HK-2 (cell line): ENCODE data around the gene MMP13.
A peak's percentile ranks its signal among the peaks of the same experiment; 100 is the strongest.
"Not testable (repeated sequence)": the region's sequence is repeated elsewhere in the genome, so short reads cannot be mapped to it uniquely, and the experiment has no call there.

Experiments used
- DNase-seq: peaks from one replicate; pipeline ENCODE4 v3.0.0-alpha.2; 2018; ENCODE audit not compliant: unreplicated experiment

Gene MMP13

GRCh38 chr11:102955624-102956023, at the start of gene MMP13:
TSS of gene MMP13 (minus strand) at chr11:102955732. CDS start at chr11:102955705, 27 bp downstream.
- no peak for DNase-seq

GRCh38 chr11:103004234-103004633, 48.7 kb upstream of the MMP13 start:
- DNase-seq = not testable (repeated sequence)

GRCh38 chr11:102994105-102994504, 38.6 kb upstream of the MMP13 start:
- no peak for DNase-seq

GRCh38 chr11:102991776-102992175, 36.2 kb upstream of the MMP13 start:
- no peak for DNase-seq

GRCh38 chr11:102990145-102990544, 34.6 kb upstream of the MMP13 start:
- DNase-seq = no peak

- no peak for DNase-seq
Observed at GRCh38 chr11:102989379-102990047, 34.0 kb upstream of the MMP13 start.

GRCh38 chr11:102986815-102987214, 31.3 kb upstream of the MMP13 start:
- DNase-seq = peak; percentile 7

GRCh38 chr11:102985850-102986249, 30.3 kb upstream of the MMP13 start:
- no peak for DNase-seq

- no peak for DNase-seq
Observed at GRCh38 chr11:102983486-102983885, 28.0 kb upstream of the MMP13 start.

- DNase-seq = no peak
Observed at GRCh38 chr11:102981324-102981910, 25.9 kb upstream of the MMP13 start.

- no peak for DNase-seq
Observed at GRCh38 chr11:102974552-102975280, 19.2 kb upstream of the MMP13 start.

GRCh38 chr11:102973698-102974097, 18.2 kb upstream of the MMP13 start:
- not testable (repeated sequence) for DNase-seq

- DNase-seq = no peak
Observed at GRCh38 chr11:102972853-102973252, 17.3 kb upstream of the MMP13 start.

- no peak for DNase-seq
Observed at GRCh38 chr11:102971766-102972165, 16.2 kb upstream of the MMP13 start.

GRCh38 chr11:102967497-102967896, 12.0 kb upstream of the MMP13 start:
- no peak for DNase-seq

- DNase-seq = no peak
Observed at GRCh38 chr11:102966011-102966410, 10.5 kb upstream of the MMP13 start.

GRCh38 chr11:102964867-102965266, 9.3 kb upstream of the MMP13 start:
- DNase-seq = no peak

GRCh38 chr11:102957953-102958352, 2.4 kb upstream of the MMP13 start:
- no peak for DNase-seq

- DNase-seq = no peak
Observed at GRCh38 chr11:102950622-102951081, 4.9 kb downstream of the MMP13 start.

GRCh38 chr11:102946237-102946636, 9.3 kb downstream of the MMP13 start:
- DNase-seq = no peak

- no peak for DNase-seq
Observed at GRCh38 chr11:102940714-102941588, 14.6 kb downstream of the MMP13 start.
